ENCODE measurements around the gene ALOX12B. TPM values are rescaled to one million over a fixed set of nuclear protein-coding genes. Genes with fewer than 3 reads are reported as not detected.

ALOX12B gene
- total RNA-seq, 2 experiments from 2014 or later, result 2.0 to 5.3 TPM

- H3K9me3 ChIP-seq (ENCODE audit: low read length), result no peaks in the 10 kb centered on the region
- POLR2A ChIA-PET, result interaction anchor here (1.3 kb wide), 2 partner anchors 11 to 21 kb away, joined by 4 to 6 read pairs; no protein-coding TSS in a partner anchor
- H2AFZ ChIP-seq (ENCODE audit: low read length), result no peak overlapping the region
- TF ChIP-seq CTCF (conservative IDR thresholded peaks at IDR 0.05; ENCODE audit: low read length) (no peak), EZH2phosphoT487 (IDR thresholded peaks at IDR 0.05; ENCODE audit: borderline replicate concordance, low read depth, low read length) (no peak)
- peaks cover 22% of the 10 kb centered on the region for H3K4me1 ChIP-seq (ENCODE audit: insufficient read depth, low read length, poor library complexity, severe bottlenecking)
- CTCF ChIA-PET (ENCODE audit: unreplicated experiment), result no interaction called here
- H3K4me3 ChIP-seq (ENCODE audit: low read depth, low read length, poor library complexity, severe bottlenecking), result no peak overlapping the region
- intact Hi-C loops (cut with micrococcal nuclease; ENCODE audit: unreplicated experiment), result no loop called here
- no peaks in the 10 kb centered on the region for H3K9me2 ChIP-seq (ENCODE audit: insufficient read depth, low read length)
- H3K36me3 ChIP-seq (ENCODE audit: insufficient read depth, low read length), result no peaks in the 10 kb centered on the region
- BruUV-seq (replicated peaks), result no TSS peak
- H4K20me1 ChIP-seq (ENCODE audit: insufficient read depth, low read length), result no peaks in the 10 kb centered on the region
- H3K4me2 ChIP-seq (ENCODE audit: low read length), result no peak overlapping the region
- no peak for DNase-seq (ENCODE audit: low spot score)
- no peaks in the 10 kb centered on the region for H3K79me2 ChIP-seq (ENCODE audit: insufficient read depth, low read depth, low read length)
- no peak overlapping the region for H3K27ac ChIP-seq (ENCODE audit: low read depth, low read length, poor library complexity, severe bottlenecking)
Observed at GRCh38 chr17:8089728-8090127, 2.2 kb upstream of the ALOX12B start.

GRCh38 chr17:8087952-8088230 is 375 bp upstream of the ALOX12B start:
- H3K36me3 ChIP-seq (ENCODE audit: insufficient read depth, low read length), result no peaks in the 10 kb centered on the region
- ChIA-PET POLR2A (interaction anchor here (1.6 kb wide), 1 partner anchor 10 kb away, joined by 6 read pairs; no protein-coding TSS in a partner anchor), CTCF (ENCODE audit: unreplicated experiment) (interaction anchor here (1.3 kb wide), 1 partner anchor 14 kb away, joined by 3 read pairs; no protein-coding TSS in a partner anchor)
- no TSS peak for BruUV-seq (replicated peaks)
- intact Hi-C loops (cut with micrococcal nuclease; ENCODE audit: unreplicated experiment), result no loop called here
- no peak for DNase-seq (ENCODE audit: low spot score)
- no peak for TF ChIP-seq CTCF (conservative IDR thresholded peaks at IDR 0.05; ENCODE audit: low read length)
- TF ChIP-seq EZH2phosphoT487 (IDR thresholded peaks at IDR 0.05; ENCODE audit: borderline replicate concordance, low read depth, low read length), result no peak
- no peak overlapping the region for H3K4me2 ChIP-seq (ENCODE audit: low read length)
- H4K20me1 ChIP-seq (ENCODE audit: insufficient read depth, low read length), result no peaks in the 10 kb centered on the region
- H3K4me3 ChIP-seq (ENCODE audit: low read depth, low read length, poor library complexity, severe bottlenecking), result no peak overlapping the region
- no peaks in the 10 kb centered on the region for H3K79me2 ChIP-seq (ENCODE audit: insufficient read depth, low read depth, low read length)
- H2AFZ ChIP-seq (ENCODE audit: low read length), result no peak overlapping the region
- no peaks in the 10 kb centered on the region for H3K9me2 ChIP-seq (ENCODE audit: insufficient read depth, low read length)
- H3K27ac ChIP-seq (ENCODE audit: low read depth, low read length, poor library complexity, severe bottlenecking), result no peak overlapping the region
- peaks cover 22% of the 10 kb centered on the region for H3K4me1 ChIP-seq (ENCODE audit: insufficient read depth, low read length, poor library complexity, severe bottlenecking)
- H3K9me3 ChIP-seq (ENCODE audit: low read length), result no peaks in the 10 kb centered on the region

GRCh38 chr17:8084250-8084649 is 3.3 kb downstream of the ALOX12B start:
- H3K36me3 ChIP-seq (ENCODE audit: insufficient read depth, low read length), result 0 out of 2 replicates have a peak, but pooled peaks cover 8% of the 10 kb centered on the region
- DNase-seq (ENCODE audit: low spot score), result no peak
- peaks cover 6% of the 10 kb centered on the region for H3K4me1 ChIP-seq (ENCODE audit: insufficient read depth, low read length, poor library complexity, severe bottlenecking)
- no TSS peak for BruUV-seq (replicated peaks)
- H3K4me3 ChIP-seq (ENCODE audit: low read depth, low read length, poor library complexity, severe bottlenecking), result no peak overlapping the region
- no peak overlapping the region for H3K27ac ChIP-seq (ENCODE audit: low read depth, low read length, poor library complexity, severe bottlenecking)
- no peak overlapping the region for H2AFZ ChIP-seq (ENCODE audit: low read length)
- no peak overlapping the region for H3K4me2 ChIP-seq (ENCODE audit: low read length)
- CTCF ChIA-PET (ENCODE audit: unreplicated experiment), result interaction anchor here (1.2 kb wide), 1 partner anchor 9 kb away, joined by 3 read pairs; no protein-coding TSS in a partner anchor
- intact Hi-C loops (cut with micrococcal nuclease; ENCODE audit: unreplicated experiment), result no loop called here
- H3K9me2 ChIP-seq (ENCODE audit: insufficient read depth, low read length), result no peaks in the 10 kb centered on the region
- POLR2A ChIA-PET, result interaction anchor here (0.5 to 1.2 kb wide), 2 partner anchors 67 to 282 kb away, joined by 3 read pairs; no protein-coding TSS in a partner anchor
- no peaks in the 10 kb centered on the region for H3K79me2 ChIP-seq (ENCODE audit: insufficient read depth, low read depth, low read length)
- TF ChIP-seq CTCF (conservative IDR thresholded peaks at IDR 0.05; ENCODE audit: low read length) (no peak), EZH2phosphoT487 (IDR thresholded peaks at IDR 0.05; ENCODE audit: borderline replicate concordance, low read depth, low read length) (no peak)
- no peaks in the 10 kb centered on the region for H4K20me1 ChIP-seq (ENCODE audit: insufficient read depth, low read length)
- H3K9me3 ChIP-seq (ENCODE audit: low read length), result no peaks in the 10 kb centered on the region
